Measurements from ENCODE around the gene NR4A1.
A peak's percentile ranks its signal among the peaks of the same experiment; 100 is the strongest.

Gene NR4A1

GRCh38 chr12:52079576-52080402 is 28.5 kb downstream of the NR4A1 start, which contains the start of gene SMIM41:
TSS of gene SMIM41 (plus strand) at chr12:52079704. CDS start at chr12:52079780, 76 bp downstream.
- DNase-seq (ENCODE audit: low read depth, low spot score): no peak

- DNase-seq (ENCODE audit: low read depth, low spot score): no peak
Measured at GRCh38 chr12:52080403-52081251, 29.4 kb downstream of the NR4A1 start.

- DNase-seq (ENCODE audit: low read depth, low spot score): no peak
Measured at GRCh38 chr12:52081263-52081733, 30.1 kb downstream of the NR4A1 start.

- no peak for DNase-seq (ENCODE audit: low read depth, low spot score)
Measured at GRCh38 chr12:52082026-52082668, 30.9 kb downstream of the NR4A1 start.

- no peak for DNase-seq (ENCODE audit: low read depth, low spot score)
Measured at GRCh38 chr12:52082669-52082987, 31.4 kb downstream of the NR4A1 start.

- peak; percentile 80 for DNase-seq (ENCODE audit: low read depth, low spot score)
Measured at GRCh38 chr12:52082988-52083637, 31.9 kb downstream of the NR4A1 start.

- no peak for DNase-seq (ENCODE audit: low read depth, low spot score)
Measured at GRCh38 chr12:52083638-52083996, 32.4 kb downstream of the NR4A1 start.

- DNase-seq (ENCODE audit: low read depth, low spot score): no peak
Measured at GRCh38 chr12:52084491-52085231, 33.4 kb downstream of the NR4A1 start.

GRCh38 chr12:52085682-52086180 is 34.5 kb downstream of the NR4A1 start:
- no peak for DNase-seq (ENCODE audit: low read depth, low spot score)

- DNase-seq (ENCODE audit: low read depth, low spot score): no peak
Measured at GRCh38 chr12:52086366-52086765, 35.1 kb downstream of the NR4A1 start.

- DNase-seq (ENCODE audit: low read depth, low spot score): no peak
Measured at GRCh38 chr12:52086944-52087835, 35.9 kb downstream of the NR4A1 start.

- DNase-seq (ENCODE audit: low read depth, low spot score): no peak
Measured at GRCh38 chr12:52087961-52088820, 36.9 kb downstream of the NR4A1 start.

GRCh38 chr12:52089491-52089890 is 38.2 kb downstream of the NR4A1 start:
- DNase-seq (ENCODE audit: low read depth, low spot score): no peak

- no peak for DNase-seq (ENCODE audit: low read depth, low spot score)
Measured at GRCh38 chr12:52090291-52090690, 39.0 kb downstream of the NR4A1 start.

GRCh38 chr12:52091061-52091460 is 39.8 kb downstream of the NR4A1 start:
- DNase-seq (ENCODE audit: low read depth, low spot score): no peak

GRCh38 chr12:52091869-52092268 is 40.6 kb downstream of the NR4A1 start:
- no peak for DNase-seq (ENCODE audit: low read depth, low spot score)

GRCh38 chr12:52093346-52093745 is 42.1 kb downstream of the NR4A1 start:
- no peak for DNase-seq (ENCODE audit: low read depth, low spot score)

- DNase-seq (ENCODE audit: low read depth, low spot score): no peak
Measured at GRCh38 chr12:52096332-52097044, 45.2 kb downstream of the NR4A1 start.
